HEK293T (cell line): Measurements from ENCODE around the gene ERGIC3.

Experiments used
- CTBP1 ChIP-seq: fragments of 450-650 bp; IDR thresholded peaks from 2 replicates; pipeline ENCODE4 v1.6.1; 2016; ENCODE audit warnings: borderline replicate concordance
- FOXK2 ChIP-seq: fragments of 450-650 bp; IDR thresholded peaks from 2 replicates; pipeline ENCODE4 v1.6.1; 2016; ENCODE audit warnings: mild to moderate bottlenecking
- FOXM1 ChIP-seq: fragments of 450-650 bp; IDR thresholded peaks from 2 replicates; pipeline ENCODE4 v1.6.1; 2017; ENCODE audit warnings: mild to moderate bottlenecking, borderline replicate concordance
- SP1 ChIP-seq: fragments of 450-650 bp; IDR thresholded peaks from 2 replicates; pipeline ENCODE4 v1.6.1; 2017
- SUZ12 ChIP-seq: fragments of 450-650 bp; IDR thresholded peaks from 2 replicates; pipeline ENCODE4 v1.6.1; 2016; ENCODE audit warnings: mild to moderate bottlenecking

- TF ChIP-seq FOXM1, result no peak
- no peak for TF ChIP-seq FOXK2
- no peak for TF ChIP-seq SUZ12
- TF ChIP-seq SP1, result no peak
- TF ChIP-seq CTBP1, result no peak
Observed at GRCh38 chr20:35576816-35577215, 34.9 kb downstream of the ERGIC3 start.
